A549 (cell line): ENCODE measurements around the gene SLC24A1.

ENCODE experiments used
- ELK1 ChIP-seq: fragments of 150-350 bp; IDR thresholded peaks from 2 replicates; pipeline ENCODE4 v1.6.1; 2014; ENCODE audit warnings: low read depth, mild to moderate bottlenecking, low read length
- KDM5A ChIP-seq: fragments of 200-600 bp; sonication (generic); IDR thresholded peaks from 2 replicates; pipeline ENCODE4 v1.6.1; 2016; ENCODE audit warnings: antibody characterized with exemption, mild to moderate bottlenecking
- MAZ ChIP-seq: fragments of 150-350 bp; IDR thresholded peaks from 2 replicates; pipeline ENCODE4 v1.6.1; 2014; ENCODE audit warnings: antibody characterized with exemption, low read depth, low read length, borderline replicate concordance
- NPAS2 ChIP-seq: fragments of 250-450 bp; sonication (Bioruptor Pico); IDR thresholded peaks from 2 replicates; pipeline ENCODE4 v1.8.0; 2022; ENCODE audit warnings: mild to moderate bottlenecking, moderate library complexity, borderline replicate concordance
- NR3C1 ChIP-seq: fragments of >200 bp; sonication (Bioruptor Twin); formaldehyde crosslinking; IDR thresholded peaks from 3 replicates; pipeline ENCODE4 v1.6.1; 2017
- TF ChIP-seq, protein P1 (sequence below): fragments of >200 bp; sonication (Bioruptor Twin); formaldehyde crosslinking; IDR thresholded peaks from 3 replicates; pipeline ENCODE4 v1.5.1; 2016

GRCh38 chr15:65577129-65577996 lies 44.4 kb upstream of the SLC24A1 start:
- TF ChIP-seq, protein P1, sequence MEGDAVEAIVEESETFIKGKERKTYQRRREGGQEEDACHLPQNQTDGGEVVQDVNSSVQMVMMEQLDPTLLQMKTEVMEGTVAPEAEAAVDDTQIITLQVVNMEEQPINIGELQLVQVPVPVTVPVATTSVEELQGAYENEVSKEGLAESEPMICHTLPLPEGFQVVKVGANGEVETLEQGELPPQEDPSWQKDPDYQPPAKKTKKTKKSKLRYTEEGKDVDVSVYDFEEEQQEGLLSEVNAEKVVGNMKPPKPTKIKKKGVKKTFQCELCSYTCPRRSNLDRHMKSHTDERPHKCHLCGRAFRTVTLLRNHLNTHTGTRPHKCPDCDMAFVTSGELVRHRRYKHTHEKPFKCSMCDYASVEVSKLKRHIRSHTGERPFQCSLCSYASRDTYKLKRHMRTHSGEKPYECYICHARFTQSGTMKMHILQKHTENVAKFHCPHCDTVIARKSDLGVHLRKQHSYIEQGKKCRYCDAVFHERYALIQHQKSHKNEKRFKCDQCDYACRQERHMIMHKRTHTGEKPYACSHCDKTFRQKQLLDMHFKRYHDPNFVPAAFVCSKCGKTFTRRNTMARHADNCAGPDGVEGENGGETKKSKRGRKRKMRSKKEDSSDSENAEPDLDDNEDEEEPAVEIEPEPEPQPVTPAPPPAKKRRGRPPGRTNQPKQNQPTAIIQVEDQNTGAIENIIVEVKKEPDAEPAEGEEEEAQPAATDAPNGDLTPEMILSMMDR = no peak
- TF ChIP-seq KDM5A = no peak
- no peak for TF ChIP-seq MAZ
- no peak for TF ChIP-seq ELK1
- no peak for TF ChIP-seq NPAS2 (CRISPR knock-in tag)
- TF ChIP-seq NR3C1 = no peak
